ENCODE results near the gene RNF31. TPM values are rescaled to one million over a fixed set of nuclear protein-coding genes. Genes with fewer than 3 reads are reported as not detected.

Gene RNF31
- total RNA-seq, 4 donors from 2014 or later, result 33.5 to 112 (median 72.9) TPM

DNA sequence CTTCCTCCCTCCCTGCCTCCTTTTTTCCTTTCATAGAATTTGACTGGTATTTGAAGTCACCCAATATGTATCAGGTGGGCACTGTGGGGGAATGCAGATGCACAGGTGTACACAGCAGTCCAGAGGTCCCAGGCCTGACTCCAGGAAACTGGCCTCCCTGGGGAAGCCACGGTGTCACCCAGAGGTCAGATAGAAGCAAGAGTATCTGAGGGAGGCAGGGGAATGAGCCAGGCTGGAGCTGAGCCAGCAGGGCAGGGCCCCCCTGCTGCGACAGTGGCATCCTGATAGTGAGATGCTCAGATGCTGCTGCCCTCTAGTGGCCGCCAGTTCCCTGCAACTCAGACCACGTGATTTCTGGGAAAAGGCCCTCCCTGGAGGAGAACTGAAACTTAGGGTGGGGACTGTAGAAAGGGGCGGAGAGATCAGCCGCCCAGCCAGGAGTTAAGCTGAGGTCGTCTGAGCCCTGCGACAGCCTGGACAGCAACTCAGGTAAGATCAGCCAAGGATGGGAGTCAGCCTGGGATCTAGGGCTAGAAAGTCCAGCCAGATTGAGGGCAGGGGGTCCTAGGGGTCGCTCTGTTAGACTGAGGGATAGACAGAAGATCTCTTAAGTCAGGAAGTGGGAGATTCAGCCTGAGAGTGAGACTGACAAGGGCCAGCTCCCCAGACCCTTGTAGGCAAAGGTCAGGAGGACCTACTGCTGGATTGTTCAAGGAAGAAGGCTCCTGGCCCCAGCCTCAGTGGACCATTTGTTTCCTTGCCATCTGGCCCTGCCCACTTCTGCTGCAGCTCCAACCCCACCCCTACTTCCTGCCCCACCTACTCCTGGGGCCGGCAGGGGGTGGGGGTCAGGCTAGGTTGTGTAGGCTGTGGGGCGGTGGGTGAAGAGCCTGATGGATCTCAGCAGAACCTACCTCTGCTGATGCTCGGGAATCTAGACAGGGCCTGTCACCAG, 13.8 kb downstream of the RNF31 start, which contains the start of gene IRF9:
Gene IRF9 (plus strand): TSS at position 416 of the 955 bp plus-strand sequence. CDS start 880 bp downstream, outside the sequence.
- Histone ChIP-seq H3K9me3 (no peaks in the 10 kb centered on the region), H3K4me3 (peak within 1 kb of the TSS; percentile 61 to 91 (median 88)), H3K36me3 (peaks cover 10 to 80% (median 53%) of the 10 kb centered on the region in 3 donors), H3K27ac (peak within 1 kb of the TSS; percentile 94 to 99 (median 97)), H3K4me1 (peaks cover 0 to 46% (median 19%) of the 10 kb centered on the region in 4 donors), H3K27me3 (no peaks in the 10 kb centered on the region)
- WGBS, 2 donors, result 0 to 1% methylated on average over 12 of the region's 12 CpGs
- TF ChIP-seq EP300 (IDR thresholded peaks at IDR 0.05), result peak; percentile 96
- TF ChIP-seq POLR2A (IDR thresholded peaks at IDR 0.05), result peak; percentile 28 to 71
- TF ChIP-seq, protein P1, sequence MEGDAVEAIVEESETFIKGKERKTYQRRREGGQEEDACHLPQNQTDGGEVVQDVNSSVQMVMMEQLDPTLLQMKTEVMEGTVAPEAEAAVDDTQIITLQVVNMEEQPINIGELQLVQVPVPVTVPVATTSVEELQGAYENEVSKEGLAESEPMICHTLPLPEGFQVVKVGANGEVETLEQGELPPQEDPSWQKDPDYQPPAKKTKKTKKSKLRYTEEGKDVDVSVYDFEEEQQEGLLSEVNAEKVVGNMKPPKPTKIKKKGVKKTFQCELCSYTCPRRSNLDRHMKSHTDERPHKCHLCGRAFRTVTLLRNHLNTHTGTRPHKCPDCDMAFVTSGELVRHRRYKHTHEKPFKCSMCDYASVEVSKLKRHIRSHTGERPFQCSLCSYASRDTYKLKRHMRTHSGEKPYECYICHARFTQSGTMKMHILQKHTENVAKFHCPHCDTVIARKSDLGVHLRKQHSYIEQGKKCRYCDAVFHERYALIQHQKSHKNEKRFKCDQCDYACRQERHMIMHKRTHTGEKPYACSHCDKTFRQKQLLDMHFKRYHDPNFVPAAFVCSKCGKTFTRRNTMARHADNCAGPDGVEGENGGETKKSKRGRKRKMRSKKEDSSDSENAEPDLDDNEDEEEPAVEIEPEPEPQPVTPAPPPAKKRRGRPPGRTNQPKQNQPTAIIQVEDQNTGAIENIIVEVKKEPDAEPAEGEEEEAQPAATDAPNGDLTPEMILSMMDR (IDR thresholded peaks at IDR 0.05), result peak; percentile 91 to 98 (median 97)
- DNase-seq (ENCODE audit: low spot score in 2 of 2), result peak; percentile 98 to 100

DNA sequence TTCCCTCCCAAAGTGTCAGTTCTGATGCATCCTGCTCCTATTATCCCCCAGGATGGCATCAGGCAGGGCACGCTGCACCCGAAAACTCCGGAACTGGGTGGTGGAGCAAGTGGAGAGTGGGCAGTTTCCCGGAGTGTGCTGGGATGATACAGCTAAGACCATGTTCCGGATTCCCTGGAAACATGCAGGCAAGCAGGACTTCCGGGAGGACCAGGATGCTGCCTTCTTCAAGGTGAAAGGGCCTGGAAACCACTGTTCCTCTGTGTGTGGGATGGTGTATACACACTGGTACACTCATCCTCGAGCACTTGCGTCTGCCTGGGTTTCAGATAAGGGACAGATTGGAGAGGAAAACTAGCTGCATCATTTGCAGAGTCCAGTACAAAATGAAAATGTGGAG, 14.8 kb downstream of the RNF31 start:
- Histone ChIP-seq H3K27me3 (no peaks in the 10 kb centered on the region), H3K27ac (peak overlapping the region; percentile 94 to 99 (median 97)), H3K4me1 (peaks cover 0 to 46% (median 19%) of the 10 kb centered on the region in 4 donors), H3K9me3 (no peaks in the 10 kb centered on the region), H3K4me3 (peak overlapping the region; percentile 61 to 91 (median 88)), H3K36me3 (peaks cover 10 to 80% (median 46%) of the 10 kb centered on the region in 3 donors)
- no peak for DNase-seq (ENCODE audit: low spot score in 2 of 2)
- WGBS, 2 donors, result 29 to 47% methylated on average over 2 to 8 of the region's 8 CpGs
- TF ChIP-seq, protein P1 (IDR thresholded peaks at IDR 0.05), result no peak

DNA sequence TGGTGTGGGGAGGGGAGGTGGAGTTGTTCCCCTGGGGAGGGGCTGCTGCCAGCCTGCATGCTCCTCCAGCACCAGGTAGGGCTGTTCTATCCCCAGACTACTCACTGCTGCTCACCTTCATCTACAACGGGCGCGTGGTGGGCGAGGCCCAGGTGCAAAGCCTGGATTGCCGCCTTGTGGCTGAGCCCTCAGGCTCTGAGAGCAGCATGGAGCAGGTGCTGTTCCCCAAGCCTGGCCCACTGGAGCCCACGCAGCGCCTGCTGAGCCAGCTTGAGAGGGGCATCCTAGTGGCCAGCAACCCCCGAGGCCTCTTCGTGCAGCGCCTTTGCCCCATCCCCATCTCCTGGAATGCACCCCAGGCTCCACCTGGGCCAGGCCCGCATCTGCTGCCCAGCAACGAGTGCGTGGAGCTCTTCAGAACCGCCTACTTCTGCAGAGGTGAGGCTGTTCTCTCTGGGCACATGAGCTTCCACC, 17.3 kb downstream of the RNF31 start:
- WGBS, 2 donors, result 91 to 94% methylated on average over 8 to 10 of the region's 14 CpGs

DNA sequence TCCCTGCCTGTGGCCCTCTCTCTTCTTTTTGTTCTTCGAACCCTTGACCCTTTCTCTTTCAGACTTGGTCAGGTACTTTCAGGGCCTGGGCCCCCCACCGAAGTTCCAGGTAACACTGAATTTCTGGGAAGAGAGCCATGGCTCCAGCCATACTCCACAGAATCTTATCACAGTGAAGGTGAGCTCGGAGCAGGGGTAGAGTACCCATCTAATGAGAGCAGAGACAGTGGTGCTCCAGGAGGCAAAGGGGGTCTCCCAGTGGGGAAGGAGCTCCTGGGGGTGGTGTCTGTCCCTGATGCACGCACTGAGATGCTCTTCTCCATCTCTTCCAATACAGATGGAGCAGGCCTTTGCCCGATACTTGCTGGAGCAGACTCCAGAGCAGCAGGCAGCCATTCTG, 18.5 kb downstream of the RNF31 start:
- TF ChIP-seq, protein P1 (IDR thresholded peaks at IDR 0.05), result no peak
- TF ChIP-seq POLR2A (IDR thresholded peaks at IDR 0.05), result no peak
- 97% methylated on average over 5 of the region's 5 CpGs for WGBS, 2 donors

More for the DNA sequence above, 17.3 kb downstream of the RNF31 start:
- Histone ChIP-seq H3K27me3 (no peaks in the 10 kb centered on the region), H3K27ac (peak overlapping the region in 1 of 4 donors; percentile 99), H3K36me3 (peaks cover 5 to 81% (median 34%) of the 10 kb centered on the region in 3 donors), H3K4me1 (peaks cover 0 to 46% (median 19%) of the 10 kb centered on the region in 4 donors), H3K9me3 (no peaks in the 10 kb centered on the region), H3K4me3 (no peak overlapping the region)
- no peak for DNase-seq (ENCODE audit: low spot score in 2 of 2)
- TF ChIP-seq POLR2A (IDR thresholded peaks at IDR 0.05) (no peak), EP300 (IDR thresholded peaks at IDR 0.05) (no peak)
- TF ChIP-seq, protein P1 (IDR thresholded peaks at IDR 0.05), result no peak

More for the DNA sequence above, 18.5 kb downstream of the RNF31 start:
- no peak for DNase-seq (ENCODE audit: low spot score in 2 of 2)
- no peaks in the 10 kb centered on the region for H3K9me3 ChIP-seq
- H3K4me1 ChIP-seq, result peaks cover 0 to 39% (median 16%) of the 10 kb centered on the region in 4 donors
- no peak overlapping the region for H3K27ac ChIP-seq
- H3K4me3 ChIP-seq, result no peak overlapping the region
- peaks cover 5 to 74% (median 34%) of the 10 kb centered on the region in 3 donors for H3K36me3 ChIP-seq
- H3K27me3 ChIP-seq, result no peaks in the 10 kb centered on the region
